Astrocyte of the cerebellum (primary cell): ENCODE data around the gene SPSB4.

Source experiments
- DNase-seq: peaks from one replicate; pipeline ENCODE4 v3.0.0-alpha.2; 2011; ENCODE audit warnings: low read depth
- H3K4me3 ChIP-seq: 2 replicates; pipeline ENCODE4 v1.5.1; 2011; ENCODE audit warnings: mild to moderate bottlenecking, low read depth, low read length, moderate library complexity
- in situ Hi-C: cut with HindIII; loops from 2 replicates; pipeline ENCODE4 v1.10.0; 2017; ENCODE audit warnings: low sequenced_read_pairs
- TF ChIP-seq, protein P1 (sequence below): IDR thresholded peaks from 2 replicates; pipeline ENCODE4 v1.5.1; 2012; ENCODE audit warnings: low read length, low read depth, moderate library complexity, mild to moderate bottlenecking; ENCODE audit errors: missing control alignments

The SPSB4 gene

DNA sequence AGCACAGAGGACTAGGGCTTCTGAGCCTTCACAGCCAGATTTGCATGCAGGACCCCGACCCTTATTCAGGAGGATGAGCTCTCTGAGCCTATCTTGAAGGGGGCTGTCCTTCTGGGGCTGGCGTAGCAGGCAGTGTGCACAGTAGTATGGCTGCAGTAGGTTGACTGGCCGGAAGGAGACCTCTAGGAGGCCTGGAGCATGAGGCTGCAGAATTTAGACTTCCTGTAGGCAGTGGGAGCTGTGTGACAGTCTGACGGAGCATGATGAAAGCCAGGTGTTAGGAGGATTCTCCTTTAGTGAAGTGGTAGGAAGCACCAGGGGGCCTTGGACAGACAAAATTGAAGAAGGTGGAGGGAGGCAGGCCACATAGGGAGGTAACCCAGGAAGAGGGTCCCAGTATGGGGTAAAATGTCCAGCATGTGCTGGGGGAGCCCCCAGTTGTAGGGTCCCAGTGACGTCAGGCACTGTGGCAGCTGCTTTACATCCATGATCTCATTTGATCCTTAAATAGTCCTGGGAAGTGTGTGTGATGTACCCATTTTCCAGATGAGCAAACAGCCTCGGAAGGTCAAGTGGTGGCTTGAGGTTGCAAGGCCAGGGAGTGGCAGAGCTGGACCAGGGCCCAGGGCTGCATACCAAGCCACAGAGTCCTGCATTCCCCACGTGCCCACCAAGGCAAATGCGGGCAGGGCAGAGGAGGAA lies 36.1 kb downstream of the SPSB4 start:
- in situ Hi-C loops = no loop called here
- H3K4me3 ChIP-seq = no peak overlapping the region
- TF ChIP-seq, protein P1, sequence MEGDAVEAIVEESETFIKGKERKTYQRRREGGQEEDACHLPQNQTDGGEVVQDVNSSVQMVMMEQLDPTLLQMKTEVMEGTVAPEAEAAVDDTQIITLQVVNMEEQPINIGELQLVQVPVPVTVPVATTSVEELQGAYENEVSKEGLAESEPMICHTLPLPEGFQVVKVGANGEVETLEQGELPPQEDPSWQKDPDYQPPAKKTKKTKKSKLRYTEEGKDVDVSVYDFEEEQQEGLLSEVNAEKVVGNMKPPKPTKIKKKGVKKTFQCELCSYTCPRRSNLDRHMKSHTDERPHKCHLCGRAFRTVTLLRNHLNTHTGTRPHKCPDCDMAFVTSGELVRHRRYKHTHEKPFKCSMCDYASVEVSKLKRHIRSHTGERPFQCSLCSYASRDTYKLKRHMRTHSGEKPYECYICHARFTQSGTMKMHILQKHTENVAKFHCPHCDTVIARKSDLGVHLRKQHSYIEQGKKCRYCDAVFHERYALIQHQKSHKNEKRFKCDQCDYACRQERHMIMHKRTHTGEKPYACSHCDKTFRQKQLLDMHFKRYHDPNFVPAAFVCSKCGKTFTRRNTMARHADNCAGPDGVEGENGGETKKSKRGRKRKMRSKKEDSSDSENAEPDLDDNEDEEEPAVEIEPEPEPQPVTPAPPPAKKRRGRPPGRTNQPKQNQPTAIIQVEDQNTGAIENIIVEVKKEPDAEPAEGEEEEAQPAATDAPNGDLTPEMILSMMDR = no peak
- DNase-seq = no peak

DNA sequence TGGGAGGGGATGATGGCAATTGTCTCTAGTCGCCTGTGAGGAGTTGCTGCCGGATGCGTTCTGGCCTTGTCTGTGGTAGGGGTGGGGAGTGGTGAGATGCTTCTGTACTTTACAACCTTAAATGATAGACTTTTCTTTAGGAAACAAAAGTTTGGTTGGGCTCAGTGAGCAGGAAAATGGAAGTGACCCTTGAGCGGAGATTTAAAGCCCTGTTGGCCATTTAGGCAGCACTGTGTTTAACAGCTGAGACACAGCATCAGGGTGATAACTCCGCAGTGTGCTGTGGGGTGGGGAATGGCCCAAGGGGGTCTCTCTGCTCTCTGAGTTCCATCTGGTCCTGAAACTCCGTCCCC lies 36.6 kb downstream of the SPSB4 start:
- no peak for DNase-seq
- TF ChIP-seq, protein P1 = no peak
- in situ Hi-C loops = no loop called here
- H3K4me3 ChIP-seq = no peak overlapping the region

DNA sequence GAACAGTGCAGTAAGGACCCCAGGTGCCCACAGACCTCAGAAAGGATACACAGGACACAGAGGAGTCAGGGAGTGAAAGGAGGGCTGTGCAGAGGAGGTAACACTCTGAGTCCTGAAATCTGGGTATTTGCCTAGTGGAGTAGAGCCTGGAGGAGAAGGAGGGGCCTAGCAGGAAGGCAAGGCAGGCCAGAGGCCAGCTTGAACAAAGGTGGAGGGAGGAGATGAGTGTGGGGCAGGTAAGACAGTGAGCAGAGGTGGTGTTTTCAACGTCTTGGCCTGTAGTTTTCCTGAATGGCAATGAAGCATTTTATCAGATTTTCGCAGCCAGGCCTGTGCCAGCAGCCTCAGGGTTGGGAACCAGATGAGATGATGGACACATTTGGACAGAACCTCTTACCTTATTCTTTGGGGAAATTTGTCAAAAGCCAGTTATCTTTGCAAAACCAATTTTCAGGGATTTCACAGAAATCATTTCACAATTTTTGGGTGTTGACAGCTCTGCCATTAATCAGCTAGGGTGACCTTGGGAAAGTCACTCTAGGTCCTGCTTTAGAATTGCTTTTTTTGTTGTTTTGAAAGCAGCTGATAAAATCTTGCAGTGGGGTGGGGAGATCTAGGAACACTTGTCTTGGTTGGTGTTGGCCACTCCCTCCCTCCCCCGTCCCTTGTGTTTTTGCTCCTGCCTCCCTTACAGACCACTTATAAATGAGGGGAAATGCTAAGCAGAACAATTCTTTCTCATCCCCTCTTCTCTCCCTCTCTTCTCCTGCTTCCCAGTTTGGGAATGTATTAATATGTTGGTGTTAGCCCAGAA lies 38.4 kb downstream of the SPSB4 start:
- TF ChIP-seq, protein P1 = no peak
- in situ Hi-C loops = no loop called here

DNA sequence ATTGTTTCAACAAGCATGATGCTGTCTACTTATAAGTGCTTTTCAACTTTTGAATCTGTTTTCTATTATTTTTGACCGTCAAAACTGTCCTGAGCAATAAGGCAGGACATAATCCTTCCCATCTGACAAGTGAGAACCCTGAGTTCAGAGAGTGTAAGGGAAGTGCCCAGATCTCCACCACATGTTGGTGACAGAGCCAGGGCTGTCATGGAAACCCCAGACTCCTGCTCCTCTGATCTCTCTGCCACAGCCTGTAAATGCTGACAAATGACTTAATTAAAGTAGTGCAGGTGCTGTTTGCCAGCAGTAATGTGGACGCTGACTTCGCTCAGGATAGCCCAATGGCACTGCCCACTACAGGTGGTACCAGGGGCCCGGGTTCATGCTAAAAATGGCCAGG lies 40.3 kb downstream of the SPSB4 start:
- in situ Hi-C loops = no loop called here
- TF ChIP-seq, protein P1 = no peak
- DNase-seq = no peak
- H3K4me3 ChIP-seq = no peak overlapping the region

More for the DNA sequence above, 38.4 kb downstream of the SPSB4 start:
- H3K4me3 ChIP-seq = no peak overlapping the region
- DNase-seq = no peak

DNA sequence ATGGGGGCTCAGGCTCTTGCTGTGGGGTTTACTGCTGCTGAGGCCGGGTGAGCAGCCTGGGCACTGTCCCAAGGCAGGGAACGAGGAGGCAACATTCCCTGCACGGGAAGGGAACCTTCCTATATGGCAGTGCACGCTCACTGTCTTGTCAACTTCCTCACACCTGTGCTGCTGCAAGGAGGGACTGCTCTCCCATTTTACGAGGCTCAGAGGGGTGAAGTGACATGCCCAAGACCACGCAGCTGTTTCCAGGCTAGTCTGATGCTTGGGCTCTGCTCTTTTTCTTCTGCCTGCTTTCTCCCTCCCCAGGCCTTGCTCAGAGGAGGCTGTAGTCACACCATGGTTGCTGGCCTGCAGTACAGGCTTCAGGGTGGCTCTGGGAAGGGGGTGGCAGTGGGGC lies 41.5 kb downstream of the SPSB4 start:
- DNase-seq = no peak
- TF ChIP-seq, protein P1 = no peak
- in situ Hi-C loops = no loop called here
- H3K4me3 ChIP-seq = no peak overlapping the region

DNA sequence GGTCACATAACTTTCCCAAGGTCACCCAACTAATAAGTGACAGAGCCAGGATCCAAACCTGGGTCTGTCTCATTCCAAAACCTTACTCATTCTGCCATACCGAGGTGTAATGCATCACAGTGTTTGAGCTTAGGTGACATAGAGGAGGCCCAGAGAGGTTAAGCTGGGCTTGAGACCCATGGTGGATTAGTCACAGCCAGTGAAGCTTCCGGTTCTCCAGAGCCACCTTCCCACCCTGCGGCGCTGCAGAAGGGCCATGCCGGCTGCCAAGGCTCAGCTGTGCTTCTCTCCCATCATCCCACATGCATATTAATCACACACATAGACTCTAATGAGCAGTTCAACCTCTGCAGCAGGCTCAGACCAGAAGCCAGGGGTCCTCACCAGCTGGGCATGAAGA lies 42.2 kb downstream of the SPSB4 start:
- TF ChIP-seq, protein P1 = no peak
- in situ Hi-C loops = no loop called here
- H3K4me3 ChIP-seq = no peak overlapping the region

More for the DNA sequence above, 42.2 kb downstream of the SPSB4 start:
- no peak for DNase-seq
